HEK293 (cell line): ENCODE data around the gene ITGB5.

Experiments
- CTCF ChIA-PET: fragments of 350-600 bp; formaldehyde crosslinking; extraction: SDS; loops from one replicate; lab custom pipeline; 2021; ENCODE audit warnings: antibody characterized with exemption; lab: Yijun Ruan, JAX
- POLR2A ChIA-PET: fragments of 300-600 bp; formaldehyde crosslinking; extraction: SDS; loops from one replicate; lab custom pipeline; 2020; ENCODE audit warnings: antibody characterized with exemption, inconsistent platforms; lab: Yijun Ruan, JAX
- H3K27ac ChIP-seq: fragments of 200-500 bp; sonication (Bioruptor generic); 2 replicates; pipeline ENCODE4 v1.5.1; 2014; ENCODE audit warnings: low read depth, low read length, control low read depth, inconsistent platforms; ENCODE audit errors: extremely low read depth
- H3K36me3 ChIP-seq, 2 experiments: fragments of 200-500 bp in 1 of 2; sonication (Bioruptor generic) in 1 of 2; 1 replicate in 1 of 2; 2 replicates in 1 of 2; pipeline ENCODE4 v1.5.1; 2014 to 2017; ENCODE audit warnings: inconsistent platforms in 2 of 2, low read length in 2 of 2; ENCODE audit not compliant: control insufficient read depth in 2 of 2, insufficient read depth in 1 of 2
- H3K4me1 ChIP-seq: fragments of 200-500 bp; sonication (Bioruptor generic); 2 replicates; pipeline ENCODE4 v1.5.1; 2014; ENCODE audit warnings: mild to moderate bottlenecking, low read length, inconsistent platforms; ENCODE audit not compliant: control insufficient read depth, insufficient read depth
- H3K4me3 ChIP-seq: 2 replicates; pipeline ENCODE4 v1.5.1; 2011; ENCODE audit warnings: low read depth, mild to moderate bottlenecking, control low read depth, low read length, moderate library complexity
- H3K9me3 ChIP-seq: fragments of 200-500 bp; sonication (Bioruptor generic); 2 replicates; pipeline ENCODE4 v1.5.1; 2014; ENCODE audit warnings: low read depth, low read length, inconsistent platforms; ENCODE audit not compliant: control insufficient read depth, insufficient read depth
- ELK4 ChIP-seq: IDR thresholded peaks from 2 replicates; pipeline ENCODE4 v1.6.1; 2011; ENCODE audit warnings: mild to moderate bottlenecking, low read depth, low read length, borderline replicate concordance
- GLIS1 ChIP-seq: fragments of 450-650 bp; formaldehyde crosslinking; IDR thresholded peaks from 2 replicates; pipeline ENCODE4 v1.5.1; 2016; ENCODE audit warnings: missing biosample characterization, missing genetic modification characterization
- HOXA7 ChIP-seq: sonication (generic); formaldehyde crosslinking; IDR thresholded peaks from 2 replicates; pipeline ENCODE4 v1.8.1; 2022; ENCODE audit warnings: missing genetic modification reagents, borderline replicate concordance
- SCRT2 ChIP-seq: fragments of 450-650 bp; formaldehyde crosslinking; IDR thresholded peaks from 2 replicates; pipeline ENCODE4 v1.5.1; 2016; ENCODE audit warnings: missing biosample characterization, missing genetic modification characterization
- ZBTB20 ChIP-seq: fragments of 450-650 bp; formaldehyde crosslinking; IDR thresholded peaks from 2 replicates; pipeline ENCODE4 v1.5.1; 2016; ENCODE audit warnings: missing biosample characterization, missing genetic modification characterization
- ZBTB44 ChIP-seq: fragments of 450-650 bp; IDR thresholded peaks from 2 replicates; pipeline ENCODE4 v1.5.1; 2018; ENCODE audit warnings: missing biosample characterization, mild to moderate bottlenecking, missing genetic modification characterization
- ZNF175 ChIP-seq: fragments of 450-650 bp; formaldehyde crosslinking; IDR thresholded peaks from 2 replicates; pipeline ENCODE4 v1.5.1; 2016; ENCODE audit warnings: missing biosample characterization, missing genetic modification characterization
- ZNF311 ChIP-seq: fragments of 450-650 bp; formaldehyde crosslinking; IDR thresholded peaks from 2 replicates; pipeline ENCODE4 v1.5.1; 2017; ENCODE audit warnings: missing biosample characterization, missing genetic modification characterization, borderline replicate concordance
- ZNF341 ChIP-seq: fragments of 450-650 bp; formaldehyde crosslinking; IDR thresholded peaks from 2 replicates; pipeline ENCODE4; 2016; ENCODE audit warnings: low read depth, missing biosample characterization, missing genetic modification characterization
- ZNF529 ChIP-seq: fragments of 450-650 bp; formaldehyde crosslinking; IDR thresholded peaks from 2 replicates; pipeline ENCODE4 v1.5.1; 2017; ENCODE audit warnings: missing genetic modification characterization, missing biosample characterization; ENCODE audit not compliant: insufficient replicate concordance
- ZNF600 ChIP-seq: fragments of 450-650 bp; formaldehyde crosslinking; IDR thresholded peaks from 2 replicates; pipeline ENCODE4 v1.5.1; 2016; ENCODE audit warnings: missing biosample characterization, missing genetic modification characterization
- ZNF626 ChIP-seq: fragments of 450-650 bp; sonication (Bioruptor Pico); formaldehyde crosslinking; IDR thresholded peaks from 2 replicates; pipeline ENCODE4 v1.5.1; 2018; ENCODE audit warnings: missing biosample characterization, missing genetic modification characterization, inconsistent platforms
- ZNF658 ChIP-seq: fragments of 450-650 bp; formaldehyde crosslinking; IDR thresholded peaks from 2 replicates; pipeline ENCODE4; 2016; ENCODE audit warnings: missing biosample characterization, missing genetic modification characterization
- ZNF701 ChIP-seq: fragments of 450-650 bp; formaldehyde crosslinking; IDR thresholded peaks from 2 replicates; pipeline ENCODE4 v1.5.1; 2016; ENCODE audit warnings: missing biosample characterization, missing genetic modification characterization
- ZNF747 ChIP-seq: fragments of 450-650 bp; formaldehyde crosslinking; IDR thresholded peaks from 2 replicates; pipeline ENCODE4 v1.5.1; 2016; ENCODE audit warnings: missing biosample characterization, missing genetic modification characterization
- ZNF76 ChIP-seq: fragments of 450-650 bp; formaldehyde crosslinking; IDR thresholded peaks from 2 replicates; pipeline ENCODE4; 2016; ENCODE audit warnings: low read depth, missing biosample characterization, missing genetic modification characterization, borderline replicate concordance
- ZNF776 ChIP-seq: fragments of 450-650 bp; formaldehyde crosslinking; IDR thresholded peaks from 2 replicates; pipeline ENCODE4 v1.5.0; 2017; ENCODE audit warnings: missing biosample characterization, missing genetic modification characterization, borderline replicate concordance
- ZNF791 ChIP-seq: fragments of 450-650 bp; formaldehyde crosslinking; IDR thresholded peaks from 2 replicates; pipeline ENCODE4 v1.5.1; 2016; ENCODE audit warnings: missing biosample characterization, missing genetic modification characterization
- ZSCAN23 ChIP-seq: fragments of 450-650 bp; formaldehyde crosslinking; IDR thresholded peaks from 2 replicates; pipeline ENCODE4 v1.5.1; 2016; ENCODE audit warnings: missing biosample characterization, missing genetic modification characterization
- TF ChIP-seq, protein P1 (sequence below): fragments of 450-650 bp; formaldehyde crosslinking; IDR thresholded peaks from 2 replicates; pipeline ENCODE4 v1.5.1; 2016; ENCODE audit warnings: missing biosample characterization, missing genetic modification characterization
- TF ChIP-seq, protein P2 (sequence below): fragments of 450-650 bp; formaldehyde crosslinking; IDR thresholded peaks from 2 replicates; pipeline ENCODE4 v1.5.1; 2017; ENCODE audit warnings: missing biosample characterization, missing genetic modification characterization
- TF ChIP-seq, protein P3 (sequence below): fragments of 450-650 bp; formaldehyde crosslinking; conservative IDR thresholded peaks from 2 replicates; pipeline ENCODE4 v1.5.1; 2016; ENCODE audit warnings: low read depth, missing biosample characterization, missing genetic modification characterization

The ITGB5 gene

GRCh38 chr3:124774841-124775402, 112.2 kb downstream of the ITGB5 start:
- Histone ChIP-seq H3K4me1 (peaks cover 13% of the 10 kb centered on the region; the same call in 1 of the 2 replicates), H3K27ac (no peak overlapping the region), H3K9me3 (no peaks in the 10 kb centered on the region), H3K4me3 (no peak overlapping the region), H3K36me3 (peaks cover 0 to 10% of the 10 kb centered on the region in 2 experiments; a peak in 1 of 3 replicates)
- ChIA-PET CTCF (no interaction called here), POLR2A (no interaction called here)
- TF ChIP-seq ZNF791 (tag by site-specific recombination) (no peak), HOXA7 (no peak), ZNF529 (tag by site-specific recombination) (no peak), ZNF626 (tag by site-specific recombination) (no peak), GLIS1 (tag by site-specific recombination) (peak; percentile 47), ZNF747 (tag by site-specific recombination) (no peak), SCRT2 (tag by site-specific recombination) (no peak), ZNF776 (tag by site-specific recombination) (no peak), ZNF600 (tag by site-specific recombination) (peak; percentile 74; the same call in 1 of the 2 replicates), ZBTB20 (tag by site-specific recombination) (no peak), ZNF658 (tag by site-specific recombination) (no peak; the same call in 1 of the 2 replicates), ZNF175 (tag by site-specific recombination) (no peak)
- TF ChIP-seq, protein P1, sequence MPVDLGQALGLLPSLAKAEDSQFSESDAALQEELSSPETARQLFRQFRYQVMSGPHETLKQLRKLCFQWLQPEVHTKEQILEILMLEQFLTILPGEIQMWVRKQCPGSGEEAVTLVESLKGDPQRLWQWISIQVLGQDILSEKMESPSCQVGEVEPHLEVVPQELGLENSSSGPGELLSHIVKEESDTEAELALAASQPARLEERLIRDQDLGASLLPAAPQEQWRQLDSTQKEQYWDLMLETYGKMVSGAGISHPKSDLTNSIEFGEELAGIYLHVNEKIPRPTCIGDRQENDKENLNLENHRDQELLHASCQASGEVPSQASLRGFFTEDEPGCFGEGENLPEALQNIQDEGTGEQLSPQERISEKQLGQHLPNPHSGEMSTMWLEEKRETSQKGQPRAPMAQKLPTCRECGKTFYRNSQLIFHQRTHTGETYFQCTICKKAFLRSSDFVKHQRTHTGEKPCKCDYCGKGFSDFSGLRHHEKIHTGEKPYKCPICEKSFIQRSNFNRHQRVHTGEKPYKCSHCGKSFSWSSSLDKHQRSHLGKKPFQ (tag by site-specific recombination), result peak; percentile 34; the same call in 1 of the 2 replicates
- TF ChIP-seq, protein P2, sequence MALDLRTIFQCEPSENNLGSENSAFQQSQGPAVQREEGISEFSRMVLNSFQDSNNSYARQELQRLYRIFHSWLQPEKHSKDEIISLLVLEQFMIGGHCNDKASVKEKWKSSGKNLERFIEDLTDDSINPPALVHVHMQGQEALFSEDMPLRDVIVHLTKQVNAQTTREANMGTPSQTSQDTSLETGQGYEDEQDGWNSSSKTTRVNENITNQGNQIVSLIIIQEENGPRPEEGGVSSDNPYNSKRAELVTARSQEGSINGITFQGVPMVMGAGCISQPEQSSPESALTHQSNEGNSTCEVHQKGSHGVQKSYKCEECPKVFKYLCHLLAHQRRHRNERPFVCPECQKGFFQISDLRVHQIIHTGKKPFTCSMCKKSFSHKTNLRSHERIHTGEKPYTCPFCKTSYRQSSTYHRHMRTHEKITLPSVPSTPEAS (tag by site-specific recombination), result no peak
- TF ChIP-seq, protein P3, sequence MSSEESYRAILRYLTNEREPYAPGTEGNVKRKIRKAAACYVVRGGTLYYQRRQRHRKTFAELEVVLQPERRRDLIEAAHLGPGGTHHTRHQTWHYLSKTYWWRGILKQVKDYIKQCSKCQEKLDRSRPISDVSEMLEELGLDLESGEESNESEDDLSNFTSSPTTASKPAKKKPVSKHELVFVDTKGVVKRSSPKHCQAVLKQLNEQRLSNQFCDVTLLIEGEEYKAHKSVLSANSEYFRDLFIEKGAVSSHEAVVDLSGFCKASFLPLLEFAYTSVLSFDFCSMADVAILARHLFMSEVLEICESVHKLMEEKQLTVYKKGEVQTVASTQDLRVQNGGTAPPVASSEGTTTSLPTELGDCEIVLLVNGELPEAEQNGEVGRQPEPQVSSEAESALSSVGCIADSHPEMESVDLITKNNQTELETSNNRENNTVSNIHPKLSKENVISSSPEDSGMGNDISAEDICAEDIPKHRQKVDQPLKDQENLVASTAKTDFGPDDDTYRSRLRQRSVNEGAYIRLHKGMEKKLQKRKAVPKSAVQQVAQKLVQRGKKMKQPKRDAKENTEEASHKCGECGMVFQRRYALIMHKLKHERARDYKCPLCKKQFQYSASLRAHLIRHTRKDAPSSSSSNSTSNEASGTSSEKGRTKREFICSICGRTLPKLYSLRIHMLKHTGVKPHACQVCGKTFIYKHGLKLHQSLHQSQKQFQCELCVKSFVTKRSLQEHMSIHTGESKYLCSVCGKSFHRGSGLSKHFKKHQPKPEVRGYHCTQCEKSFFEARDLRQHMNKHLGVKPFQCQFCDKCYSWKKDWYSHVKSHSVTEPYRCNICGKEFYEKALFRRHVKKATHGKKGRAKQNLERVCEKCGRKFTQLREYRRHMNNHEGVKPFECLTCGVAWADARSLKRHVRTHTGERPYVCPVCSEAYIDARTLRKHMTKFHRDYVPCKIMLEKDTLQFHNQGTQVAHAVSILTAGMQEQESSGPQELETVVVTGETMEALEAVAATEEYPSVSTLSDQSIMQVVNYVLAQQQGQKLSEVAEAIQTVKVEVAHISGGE (tag by site-specific recombination), result no peak

DNA sequence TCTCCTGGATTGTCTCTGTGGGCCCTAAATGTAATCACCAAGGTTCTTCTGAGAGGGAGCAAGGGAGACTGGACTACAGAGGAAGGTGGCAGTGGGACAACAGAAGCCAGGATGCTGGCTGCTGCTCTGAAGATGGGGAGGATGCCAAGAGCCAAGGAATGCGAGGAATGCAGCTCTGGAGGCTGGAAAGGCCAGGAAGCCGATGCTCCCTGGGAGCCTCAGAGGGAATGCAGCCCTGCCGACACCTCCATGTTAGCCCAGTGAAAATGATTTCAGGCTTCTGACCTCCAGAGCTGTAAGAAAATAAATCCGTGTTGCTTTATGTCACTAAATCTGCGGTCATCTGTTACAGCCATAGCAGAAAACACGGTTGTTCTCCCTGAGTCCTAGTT, 112.8 kb downstream of the ITGB5 start:
- H3K4me1 ChIP-seq, result peaks cover 13% of the 10 kb centered on the region; the same call in 1 of the 2 replicates
- peaks cover 0 to 10% of the 10 kb centered on the region in 2 experiments; a peak in 1 of 3 replicates for H3K36me3 ChIP-seq
- ChIA-PET CTCF (no interaction called here), POLR2A (no interaction called here)
- H3K27ac ChIP-seq, result no peak overlapping the region
- no peak overlapping the region for H3K4me3 ChIP-seq
- no peaks in the 10 kb centered on the region for H3K9me3 ChIP-seq
- TF ChIP-seq ZNF76 (tag by site-specific recombination) (no peak), ZNF701 (tag by site-specific recombination) (no peak), ZSCAN23 (tag by site-specific recombination) (no peak), ZBTB44 (tag by site-specific recombination) (no peak), ZNF175 (tag by site-specific recombination) (no peak), ELK4 (no peak), ZNF341 (tag by site-specific recombination) (no peak), ZNF311 (tag by site-specific recombination) (no peak)
- TF ChIP-seq, protein P2 (tag by site-specific recombination), result no peak
- TF ChIP-seq, protein P1 (tag by site-specific recombination), result no peak
